ENCODE results near the gene DUOX2.
"Not testable (repeated sequence)": the region's sequence is repeated elsewhere in the genome, so short reads cannot be mapped to it uniquely, and the experiment has no call there.

DUOX2 gene

DNA sequence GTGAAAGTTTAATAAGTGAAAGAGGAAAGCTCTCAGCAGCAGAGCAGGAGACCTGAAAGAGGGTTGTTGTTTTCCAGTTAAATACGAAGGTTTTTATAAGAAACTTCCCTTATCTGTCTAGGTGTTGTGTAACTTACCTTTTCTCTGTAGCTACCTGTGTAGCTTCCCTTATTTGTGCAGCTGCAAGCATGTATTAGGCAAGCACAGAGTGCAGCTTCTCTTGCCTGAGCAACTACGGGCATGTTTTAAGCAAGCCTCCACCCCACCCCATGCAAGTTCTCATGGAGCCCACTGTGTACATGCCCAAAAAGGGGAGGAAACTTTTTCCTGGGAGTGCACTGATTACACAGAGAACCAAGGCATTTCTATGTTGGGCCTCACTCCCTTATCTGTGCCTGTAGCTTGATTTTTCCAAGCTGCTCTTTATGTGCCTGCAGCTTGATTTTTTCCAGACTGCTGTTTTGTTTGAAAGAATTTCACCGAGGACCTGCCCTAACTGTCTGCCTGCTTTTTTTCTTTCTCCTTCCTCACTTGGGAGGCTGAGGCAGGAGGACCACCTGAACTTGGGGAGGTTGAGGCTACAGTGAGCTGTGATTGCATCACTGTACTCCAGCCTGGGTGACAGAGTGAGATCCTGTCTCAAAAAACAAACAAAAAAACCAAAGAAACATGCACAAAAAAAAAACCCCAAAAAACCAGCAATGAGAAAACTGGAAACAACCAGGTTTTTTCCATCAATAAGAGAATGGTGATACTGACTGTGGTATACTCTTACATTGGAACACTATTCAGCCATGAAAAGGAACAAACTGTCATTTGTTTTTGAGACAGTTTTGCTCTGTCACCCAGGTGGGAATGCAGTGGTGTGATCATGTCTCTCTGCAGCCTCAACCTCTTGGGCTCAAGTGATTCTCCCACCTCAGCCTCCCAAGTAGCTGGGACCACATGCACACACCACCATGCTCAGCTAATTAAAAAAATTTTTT lies 55.0 kb downstream of the DUOX2 start:
- CTCF ChIA-PET; H3K4me1 ChIP-seq (ENCODE audit: control insufficient read depth, insufficient read depth, low read length); H3K4me3 ChIP-seq (ENCODE audit: low read depth, low read length); POLR2A ChIA-PET; H3K9me3 ChIP-seq (ENCODE audit: control insufficient read depth, insufficient read depth, low read depth, low read length); H3K27ac ChIP-seq (ENCODE audit: extremely low read depth, low read depth, low read length); H3K36me3 ChIP-seq (ENCODE audit: control insufficient read depth in 2 of 2, insufficient read depth in 1 of 2, low read length in 2 of 2): not testable (repeated sequence)
- TF ChIP-seq ZNF146 (tag by site-specific recombination; IDR thresholded peaks at IDR 0.05): peak; percentile 58

DNA sequence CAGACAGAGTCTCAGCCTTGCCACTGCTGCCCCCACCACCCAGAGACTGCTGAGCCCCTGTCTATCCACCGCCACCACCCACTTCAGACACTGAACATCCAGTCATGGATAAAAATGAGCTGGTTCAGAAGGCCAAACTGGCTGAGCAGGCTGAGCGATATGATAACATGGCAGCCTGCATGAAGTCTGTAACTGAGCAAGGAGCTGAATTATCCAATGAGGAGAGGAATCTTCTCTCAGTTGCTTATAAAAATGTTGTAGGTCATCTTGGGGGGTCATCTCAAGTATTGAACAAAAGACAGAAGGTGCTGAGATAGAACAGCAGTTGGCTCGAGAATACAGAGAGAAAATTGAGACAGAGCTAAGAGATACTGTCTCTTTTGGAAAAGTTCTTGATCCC lies 61.3 kb downstream of the DUOX2 start:
- peaks cover 0 to 24% of the 10 kb centered on the region in 2 experiments; a peak in 1 of 3 replicates for H3K36me3 ChIP-seq (ENCODE audit: control insufficient read depth in 2 of 2, insufficient read depth in 1 of 2, low read length in 2 of 2)
- H3K9me3 ChIP-seq (ENCODE audit: control insufficient read depth, insufficient read depth, low read depth, low read length); H3K4me1 ChIP-seq (ENCODE audit: control insufficient read depth, insufficient read depth, low read length); CTCF ChIA-PET; H3K27ac ChIP-seq (ENCODE audit: extremely low read depth, low read depth, low read length); H3K4me3 ChIP-seq (ENCODE audit: low read depth, low read length); POLR2A ChIA-PET: not testable (repeated sequence)

DNA sequence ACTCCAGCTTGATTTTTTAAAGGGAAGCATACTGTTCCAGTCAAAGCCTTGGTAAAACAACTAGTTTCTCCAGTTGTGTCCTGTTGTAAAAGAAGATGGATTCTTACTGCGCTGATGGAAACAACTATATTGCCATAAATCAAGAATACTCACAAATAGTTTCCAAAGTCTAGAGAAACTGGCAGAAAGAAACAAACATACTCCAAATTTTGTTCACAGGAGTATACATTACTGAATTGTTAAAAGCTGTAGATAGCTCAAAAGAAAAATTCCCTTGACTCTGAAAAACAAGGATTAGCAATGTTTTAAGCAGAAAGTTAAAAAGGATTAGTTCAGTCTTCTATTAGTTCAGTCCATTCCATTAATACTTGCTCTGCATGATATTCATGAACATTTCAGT lies 63.4 kb downstream of the DUOX2 start:
- Histone ChIP-seq H3K4me3 (ENCODE audit: low read depth, low read length) (no peak overlapping the region), H3K27ac (ENCODE audit: extremely low read depth, low read depth, low read length) (no peak overlapping the region), H3K36me3 (ENCODE audit: control insufficient read depth in 2 of 2, insufficient read depth in 1 of 2, low read length in 2 of 2) (peaks cover 0 to 30% of the 10 kb centered on the region in 2 experiments; a peak in 2 of 3 replicates), H3K9me3 (ENCODE audit: control insufficient read depth, insufficient read depth, low read depth, low read length) (no peaks in the 10 kb centered on the region), H3K4me1 (ENCODE audit: control insufficient read depth, insufficient read depth, low read length) (no peaks in the 10 kb centered on the region)
- ChIA-PET CTCF (interaction anchor here (0.7 kb wide), 1 partner anchor 15 kb away, joined by 3 read pairs; no protein-coding TSS in a partner anchor), POLR2A (no interaction called here)
- TF ChIP-seq, protein P1, sequence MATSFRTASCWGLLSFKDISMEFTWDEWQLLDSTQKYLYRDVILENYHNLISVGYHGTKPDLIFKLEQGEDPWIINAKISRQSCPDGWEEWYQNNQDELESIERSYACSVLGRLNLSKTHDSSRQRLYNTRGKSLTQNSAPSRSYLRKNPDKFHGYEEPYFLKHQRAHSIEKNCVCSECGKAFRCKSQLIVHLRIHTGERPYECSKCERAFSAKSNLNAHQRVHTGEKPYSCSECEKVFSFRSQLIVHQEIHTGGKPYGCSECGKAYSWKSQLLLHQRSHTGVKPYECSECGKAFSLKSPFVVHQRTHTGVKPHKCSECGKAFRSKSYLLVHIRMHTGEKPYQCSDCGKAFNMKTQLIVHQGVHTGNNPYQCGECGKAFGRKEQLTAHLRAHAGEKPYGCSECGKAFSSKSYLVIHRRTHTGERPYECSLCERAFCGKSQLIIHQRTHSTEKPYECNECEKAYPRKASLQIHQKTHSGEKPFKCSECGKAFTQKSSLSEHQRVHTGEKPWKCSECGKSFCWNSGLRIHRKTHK (tag by site-specific recombination; IDR thresholded peaks at IDR 0.05): no peak
- TF ChIP-seq KLF9 (tag by site-specific recombination; IDR thresholded peaks at IDR 0.05; ENCODE audit: low read depth): no peak
- peak; percentile 89 for TF ChIP-seq SETDB1 (IDR thresholded peaks at IDR 0.05; ENCODE audit: insufficient read length, low read length)

DNA sequence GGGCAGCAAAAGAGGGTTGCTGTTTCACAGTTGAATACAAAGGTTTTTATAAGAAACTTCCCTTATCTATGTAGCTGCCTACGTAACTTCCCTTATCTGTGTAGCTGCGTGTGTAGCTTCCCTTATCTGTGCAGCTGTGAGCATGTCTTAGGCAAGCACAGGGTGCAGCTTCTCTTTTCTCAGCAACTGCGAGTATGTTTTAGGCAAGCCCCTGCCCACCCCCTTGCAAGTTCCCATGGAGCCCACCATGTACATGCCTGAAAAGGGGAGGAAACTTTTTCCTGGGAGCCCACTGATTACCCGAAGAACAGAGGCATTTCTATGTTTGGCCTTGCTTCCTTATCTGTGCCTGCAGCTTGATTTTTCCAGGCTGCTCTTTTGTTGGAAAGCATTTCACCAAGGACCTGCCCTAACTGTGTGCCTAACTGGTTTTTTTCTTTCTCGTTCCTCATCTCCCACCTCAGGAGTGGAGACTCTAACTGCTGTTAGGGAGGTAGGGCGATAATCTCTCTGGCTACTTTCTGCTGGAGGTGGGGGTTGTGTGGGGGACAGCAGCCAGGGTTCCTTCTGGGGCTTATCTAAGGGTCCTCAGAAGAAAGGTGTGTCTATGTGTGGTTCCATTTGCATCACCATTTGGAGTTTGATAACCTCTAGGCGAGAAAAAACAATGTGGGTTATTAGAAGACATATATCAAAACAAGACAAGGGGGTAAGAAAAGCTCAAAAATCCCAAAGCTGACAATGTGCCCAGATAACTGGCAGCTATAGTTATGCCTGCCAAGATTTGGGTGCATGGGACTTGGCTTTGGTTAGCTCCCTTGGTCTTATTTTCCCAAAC lies 65.0 kb downstream of the DUOX2 start:
- peaks cover 0 to 30% of the 10 kb centered on the region in 2 experiments; a peak in 2 of 3 replicates for H3K36me3 ChIP-seq (ENCODE audit: control insufficient read depth in 2 of 2, insufficient read depth in 1 of 2, low read length in 2 of 2)
- no peak for TF ChIP-seq ZNF548 (tag by site-specific recombination; IDR thresholded peaks at IDR 0.05)
- no peak for TF ChIP-seq IKZF3 (tag by site-specific recombination; IDR thresholded peaks at IDR 0.05)
- no peak for TF ChIP-seq ZSCAN30 (tag by site-specific recombination; IDR thresholded peaks at IDR 0.05)
- TF ChIP-seq, protein P2, sequence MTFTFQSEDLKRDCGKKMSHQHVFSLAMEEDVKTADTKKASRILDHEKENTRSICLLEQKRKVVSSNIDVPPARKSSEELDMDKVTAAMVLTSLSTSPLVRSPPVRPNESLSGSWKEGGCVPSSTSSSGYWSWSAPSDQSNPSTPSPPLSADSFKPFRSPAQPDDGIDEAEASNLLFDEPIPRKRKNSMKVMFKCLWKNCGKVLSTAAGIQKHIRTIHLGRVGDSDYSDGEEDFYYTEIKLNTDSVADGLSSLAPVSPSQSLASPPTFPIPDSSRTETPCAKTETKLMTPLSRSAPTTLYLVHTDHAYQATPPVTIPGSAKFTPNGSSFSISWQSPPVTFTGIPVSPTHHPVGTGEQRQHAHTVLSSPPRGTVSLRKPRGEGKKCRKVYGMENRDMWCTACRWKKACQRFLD (tag by site-specific recombination; IDR thresholded peaks at IDR 0.05): no peak
- no peak for TF ChIP-seq ZNF670 (tag by site-specific recombination; IDR thresholded peaks at IDR 0.05; ENCODE audit: low read depth)
- TF ChIP-seq SETDB1 (IDR thresholded peaks at IDR 0.05; ENCODE audit: insufficient read length, low read length): no peak
- TF ChIP-seq, protein P3, sequence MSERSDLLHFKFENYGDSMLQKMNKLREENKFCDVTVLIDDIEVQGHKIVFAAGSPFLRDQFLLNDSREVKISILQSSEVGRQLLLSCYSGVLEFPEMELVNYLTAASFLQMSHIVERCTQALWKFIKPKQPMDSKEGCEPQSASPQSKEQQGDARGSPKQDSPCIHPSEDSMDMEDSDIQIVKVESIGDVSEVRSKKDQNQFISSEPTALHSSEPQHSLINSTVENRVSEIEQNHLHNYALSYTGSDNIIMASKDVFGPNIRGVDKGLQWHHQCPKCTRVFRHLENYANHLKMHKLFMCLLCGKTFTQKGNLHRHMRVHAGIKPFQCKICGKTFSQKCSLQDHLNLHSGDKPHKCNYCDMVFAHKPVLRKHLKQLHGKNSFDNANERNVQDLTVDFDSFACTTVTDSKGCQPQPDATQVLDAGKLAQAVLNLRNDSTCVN (tag by site-specific recombination; optimal IDR thresholded peaks at IDR 0.05): no peak
- TF ChIP-seq ZNF585B (tag by site-specific recombination; IDR thresholded peaks at IDR 0.05): no peak
- TF ChIP-seq ZNF843 (tag by site-specific recombination; IDR thresholded peaks at IDR 0.05): no peak
- TF ChIP-seq ZFP3 (tag by site-specific recombination; IDR thresholded peaks at IDR 0.05; ENCODE audit: low read depth): no peak
- TF ChIP-seq, protein P4, sequence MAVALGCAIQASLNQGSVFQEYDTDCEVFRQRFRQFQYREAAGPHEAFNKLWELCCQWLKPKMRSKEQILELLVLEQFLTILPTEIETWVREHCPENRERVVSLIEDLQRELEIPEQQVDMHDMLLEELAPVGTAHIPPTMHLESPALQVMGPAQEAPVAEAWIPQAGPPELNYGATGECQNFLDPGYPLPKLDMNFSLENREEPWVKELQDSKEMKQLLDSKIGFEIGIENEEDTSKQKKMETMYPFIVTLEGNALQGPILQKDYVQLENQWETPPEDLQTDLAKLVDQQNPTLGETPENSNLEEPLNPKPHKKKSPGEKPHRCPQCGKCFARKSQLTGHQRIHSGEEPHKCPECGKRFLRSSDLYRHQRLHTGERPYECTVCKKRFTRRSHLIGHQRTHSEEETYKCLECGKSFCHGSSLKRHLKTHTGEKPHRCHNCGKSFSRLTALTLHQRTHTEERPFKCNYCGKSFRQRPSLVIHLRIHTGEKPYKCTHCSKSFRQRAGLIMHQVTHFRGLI (tag by site-specific recombination; IDR thresholded peaks at IDR 0.05): no peak
- TF ChIP-seq ZBTB21 (tag by site-specific recombination; IDR thresholded peaks at IDR 0.05): no peak
- no peak for TF ChIP-seq SCRT2 (tag by site-specific recombination; IDR thresholded peaks at IDR 0.05)
- no peak for TF ChIP-seq ZNF510 (tag by site-specific recombination; IDR thresholded peaks at IDR 0.05; ENCODE audit: insufficient replicate concordance)
- TF ChIP-seq ZNF626 (tag by site-specific recombination; IDR thresholded peaks at IDR 0.05): no peak
- TF ChIP-seq TRIM28 (IDR thresholded peaks at IDR 0.05; ENCODE audit: borderline replicate concordance, low read length): no peak
- ChIA-PET POLR2A (no interaction called here), CTCF (interaction anchor here (1.0 kb wide), 1 partner anchor 13 kb away, joined by 5 read pairs; no protein-coding TSS in a partner anchor)
- no peaks in the 10 kb centered on the region for H3K4me1 ChIP-seq (ENCODE audit: control insufficient read depth, insufficient read depth, low read length)
- H3K9me3 ChIP-seq (ENCODE audit: control insufficient read depth, insufficient read depth, low read depth, low read length): no peaks in the 10 kb centered on the region
- no peak overlapping the region for H3K27ac ChIP-seq (ENCODE audit: extremely low read depth, low read depth, low read length)
- H3K4me3 ChIP-seq (ENCODE audit: low read depth, low read length): no peak overlapping the region

All from HEK293 (cell line).